Panc1 (cell line): Measurements from ENCODE around the gene COMTD1. TPM values are rescaled to one million over a fixed set of nuclear protein-coding genes. Genes with fewer than 3 reads are reported as not detected.
A peak's percentile ranks its signal among the peaks of the same experiment; 100 is the strongest.
"Not testable (repeated sequence)": the region's sequence is repeated elsewhere in the genome, so short reads cannot be mapped to it uniquely, and the experiment has no call there.

ENCODE experiments used
- ATAC-seq: fragments of 200-7000 bp; cut with Tn5 transposase; 2 replicates; pipeline ENCODE4 v1.9.1; 2020; ENCODE audit warnings: mild to moderate bottlenecking, moderate library complexity
- BruUV-seq: library from RNA; stranded (reverse); fragments of 400-500 nt; replicated peaks from 2 replicates; lab custom pipeline; 2021; lab: Mats Ljungman, UMichigan
- CTCF ChIA-PET: fragments of 300-600 bp; sonication (Branson Sonifier 250); formaldehyde crosslinking; loops from one replicate; lab custom pipeline; 2022; ENCODE audit warnings: antibody characterized with exemption; lab: Charles Lee
- POLR2A ChIA-PET: fragments of 300-600 bp; sonication (Branson Sonifier 250); formaldehyde crosslinking; loops from one replicate; lab custom pipeline; 2022; ENCODE audit warnings: antibody characterized with exemption; lab: Charles Lee
- DNase-seq: peaks from one replicate; pipeline ENCODE4 v3.0.0-alpha.2; 2010; ENCODE audit warnings: low read depth, low spot score
- H3K27ac ChIP-seq: 2 replicates; pipeline ENCODE4 v1.5.1; 2011; ENCODE audit warnings: mild to moderate bottlenecking, low read length, inconsistent platforms
- H3K27me3 ChIP-seq: fragments of 200-500 bp; sonication (Bioruptor generic); 2 replicates; pipeline ENCODE4 v1.6.0; 2014; ENCODE audit warnings: low read length, inconsistent platforms; ENCODE audit not compliant: control insufficient read depth, insufficient read depth
- H3K36me3 ChIP-seq: fragments of 200-500 bp; sonication (Bioruptor generic); 2 replicates; pipeline ENCODE4 v1.5.1; 2014; ENCODE audit warnings: inconsistent platforms, mild to moderate bottlenecking, low read length, moderate library complexity; ENCODE audit not compliant: control insufficient read depth, insufficient read depth
- H3K4me1 ChIP-seq: 2 replicates; pipeline ENCODE4 v1.5.1; 2011; ENCODE audit warnings: inconsistent platforms, mild to moderate bottlenecking, low read length, moderate library complexity; ENCODE audit not compliant: control insufficient read depth, insufficient read depth
- H3K4me3 ChIP-seq, 2 experiments: 2 replicates each; pipeline ENCODE4 v1.5.1; 2011 to 2012; ENCODE audit warnings: low read depth in 2 of 2, low read length in 2 of 2, mild to moderate bottlenecking in 2 of 2, inconsistent platforms in 1 of 2, moderate library complexity in 1 of 2
- H3K9me3 ChIP-seq: fragments of 200-500 bp; sonication (Bioruptor generic); 2 replicates; pipeline ENCODE4 v1.5.1; 2014; ENCODE audit warnings: low read depth, mild to moderate bottlenecking, inconsistent platforms, low read length, moderate library complexity; ENCODE audit not compliant: control insufficient read depth, insufficient read depth
- CTCF ChIP-seq: fragments of 450-650 bp; IDR thresholded peaks from 2 replicates; pipeline ENCODE4 v1.5.1; 2017; ENCODE audit warnings: mild to moderate bottlenecking
- POLR2AphosphoS5 ChIP-seq: IDR thresholded peaks from 2 replicates; pipeline ENCODE4 v1.6.1; 2012; ENCODE audit warnings: mild to moderate bottlenecking, low read depth, low read length, moderate library complexity
- REST ChIP-seq, 2 experiments: IDR thresholded peaks; 2 replicates each; pipeline ENCODE4 v1.6.1; 2011 to 2012; ENCODE audit warnings: low read depth in 2 of 2, control low read depth in 1 of 2, low read length in 1 of 2, mild to moderate bottlenecking in 1 of 2, moderate library complexity in 1 of 2; ENCODE audit not compliant: insufficient read depth in 1 of 2
- SIN3A ChIP-seq: IDR thresholded peaks from 2 replicates; pipeline ENCODE4 v1.6.1; 2012; ENCODE audit warnings: low read depth, mild to moderate bottlenecking, low read length, moderate library complexity, borderline replicate concordance; ENCODE audit not compliant: insufficient read depth
- TCF7L2 ChIP-seq: IDR thresholded peaks from 2 replicates; pipeline ENCODE4 v1.6.1; 2011; ENCODE audit warnings: mild to moderate bottlenecking, low read depth, low read length, inconsistent platforms
- in situ Hi-C: cut with HindIII; loops from 2 replicates; pipeline ENCODE4 v1.10.0; 2016; ENCODE audit warnings: low sequenced_read_pairs, low pct_unique_long_range_greater_than_20kb
- intact Hi-C: fragments of 100-400 bp; cut with micrococcal nuclease; formaldehyde crosslinking; loops from one replicate; pipeline ENCODE4 v1.10.0; 2022; ENCODE audit not compliant: unreplicated experiment
- total RNA-seq: library from RNA; stranded (reverse); gene quantifications from one replicate; pipeline ENCODE4 v1.2.1, GENCODE V29; 2021; ENCODE audit not compliant: unreplicated experiment

The COMTD1 gene
- total RNA-seq, 1 experiment from 2014 or later = 32.8 TPM

GRCh38 chr10:75197066-75197465 is 38.7 kb downstream of the COMTD1 start:
- peaks cover 3% of the 10 kb centered on the region for H3K4me1 ChIP-seq
- intact Hi-C loops (no loop called here), in situ Hi-C loops (no loop called here)
- no peaks in the 10 kb centered on the region for H3K36me3 ChIP-seq
- DNase-seq (no peak), ATAC-seq (no peak)
- no peak for TF ChIP-seq TCF7L2
- no peak for TF ChIP-seq SIN3A
- no peak for TF ChIP-seq POLR2AphosphoS5
- no peak for TF ChIP-seq CTCF
- TF ChIP-seq REST (IDR thresholded peaks at IDR 0.05; ENCODE audit: insufficient read depth in 1 of 2, low read depth in 2 of 2, low read length in 1 of 2) = no peak
- ChIA-PET CTCF (interaction anchor here (1.7 kb wide), 1 partner anchor 9 kb away, joined by 3 read pairs; no protein-coding TSS in a partner anchor), POLR2A (interaction anchor here (0.8 to 1.0 kb wide), 2 partner anchors 15 to 77 kb away, joined by 3 to 7 read pairs; no protein-coding TSS in a partner anchor)
- no peaks in the 10 kb centered on the region for H3K27me3 ChIP-seq
- H3K27ac ChIP-seq = no peak overlapping the region
- no peaks in the 10 kb centered on the region for H3K9me3 ChIP-seq
- H3K4me3 ChIP-seq = no peak overlapping the region
- no TSS peak for BruUV-seq

GRCh38 chr10:75195035-75195763 is 40.6 kb downstream of the COMTD1 start:
- CTCF ChIA-PET = interaction anchor here (1.6 kb wide), 1 partner anchor 14 kb away, joined by 4 read pairs; no protein-coding TSS in a partner anchor
- Histone ChIP-seq H3K4me3 (no peak overlapping the region), H3K27me3 (no peaks in the 10 kb centered on the region), H3K4me1 (peaks cover 9% of the 10 kb centered on the region), H3K27ac (no peak overlapping the region), H3K9me3 (no peaks in the 10 kb centered on the region), H3K36me3 (no peaks in the 10 kb centered on the region)
- ATAC-seq (peak; percentile 37; the same call in 1 of the 2 replicates), DNase-seq (no peak)
- TF ChIP-seq SIN3A (no peak), TCF7L2 (no peak), REST (IDR thresholded peaks at IDR 0.05; ENCODE audit: insufficient read depth in 1 of 2, low read depth in 2 of 2, low read length in 1 of 2) (no peak), CTCF (no peak), POLR2AphosphoS5 (no peak)
- in situ Hi-C loops = no loop called here
- POLR2A ChIA-PET = no interaction called here
- BruUV-seq = no TSS peak
- intact Hi-C loops = no loop called here

- H3K4me1 ChIP-seq, H3K36me3 ChIP-seq, H3K4me3 ChIP-seq, H3K27me3 ChIP-seq, H3K27ac ChIP-seq, intact Hi-C loops, in situ Hi-C loops, ATAC-seq, POLR2A ChIA-PET, H3K9me3 ChIP-seq, DNase-seq, BruUV-seq: not testable (repeated sequence)
- CTCF ChIA-PET = interaction anchor here (1.6 kb wide), 1 partner anchor 15 kb away, joined by 4 read pairs; no protein-coding TSS in a partner anchor
These were observed 41.1 kb downstream of the COMTD1 start for GRCh38 chr10:75194625-75195024.
